Tibial artery (tissue), 4 donors: Measurements from ENCODE around the gene SCUBE1.

ENCODE experiments used
- DNase-seq, 2 donors: peaks; one replicate each; pipeline ENCODE4 v3.0.0-alpha.2; 2019
- H3K27ac ChIP-seq, 2 donors: fragments of 200-600 bp; sonication (generic) in 1 of 2; 1 replicate in 1 of 2; 2 replicates in 1 of 2; pipeline ENCODE4 v1.5.1; 2018 to 2019; ENCODE audit warnings: mild to moderate bottlenecking in 1 of 2
- H3K27me3 ChIP-seq, 2 donors: fragments of 200-600 bp; sonication (generic) in 1 of 2; one replicate each; pipeline versions ENCODE4 v1.5.1 to v1.6.0; 2016 to 2019
- H3K36me3 ChIP-seq, 3 donors: fragments of 200-600 bp; sonication (generic) in 2 of 3; one replicate each; pipeline ENCODE4 v1.5.1; 2016 to 2019; ENCODE audit warnings: mild to moderate bottlenecking in 2 of 3
- H3K4me1 ChIP-seq, 4 donors: fragments of 200-600 bp; sonication (generic) in 2 of 4; 1 replicate in 3 of 4; 2 replicates in 1 of 4; pipeline ENCODE4 v1.5.1; 2016 to 2019
- H3K4me3 ChIP-seq, 2 donors: fragments of 200-600 bp; sonication (generic) in 1 of 2; 1 replicate in 1 of 2; 2 replicates in 1 of 2; pipeline ENCODE4 v1.5.1; 2018 to 2019; ENCODE audit warnings: mild to moderate bottlenecking in 2 of 2
- H3K9me3 ChIP-seq, 3 donors: fragments of 200-600 bp; sonication (generic) in 1 of 3; one replicate each; pipeline ENCODE4 v1.5.1; 2016 to 2019
- intact Hi-C: fragments of 100-400 bp; cut with DNase I; formaldehyde crosslinking; loops from one replicate; pipeline ENCODE4 v1.15.0; 2023; ENCODE audit warnings: low total_unique reads
- TF ChIP-seq, protein P1 (sequence below), 2 experiments: fragments of 200-600 bp in 1 of 2; fragments of 450-650 bp in 1 of 2; IDR thresholded peaks; one replicate each; pipeline ENCODE4 v1.5.1; 2017 to 2019; ENCODE audit warnings: antibody characterized with exemption in 2 of 2, mild to moderate bottlenecking in 1 of 2, moderate library complexity in 1 of 2

SCUBE1 gene

DNA sequence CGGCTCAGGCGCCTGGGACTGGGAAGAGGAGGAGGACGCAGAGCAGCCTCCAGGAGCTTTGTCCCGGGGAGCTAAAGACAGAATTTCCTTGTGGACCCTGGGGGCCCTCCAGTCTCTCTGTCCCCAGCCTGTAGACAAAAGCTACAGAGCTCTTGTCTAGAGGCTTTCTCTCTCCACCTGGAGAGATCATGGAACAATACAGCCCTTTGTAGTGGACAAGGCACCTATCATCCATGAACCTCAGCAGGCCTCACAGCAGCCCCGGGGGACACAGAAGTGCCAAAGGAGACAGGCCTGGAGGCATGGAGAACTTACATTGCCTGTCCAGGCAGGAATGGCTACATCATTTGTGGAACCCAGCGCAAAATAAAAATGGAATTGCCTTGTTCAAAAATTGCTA lies 100.5 kb downstream of the SCUBE1 start:
- Histone ChIP-seq H3K4me3 (no peak overlapping the region), H3K36me3 (no peaks in the 10 kb centered on the region), H3K9me3 (no peaks in the 10 kb centered on the region), H3K4me1 (peaks cover 0 to 16% (median 6%) of the 10 kb centered on the region in 4 donors), H3K27me3 (peaks cover 0 to 18% of the 10 kb centered on the region in 2 donors), H3K27ac (no peak overlapping the region)
- intact Hi-C loops, result no loop called here
- TF ChIP-seq, protein P1, sequence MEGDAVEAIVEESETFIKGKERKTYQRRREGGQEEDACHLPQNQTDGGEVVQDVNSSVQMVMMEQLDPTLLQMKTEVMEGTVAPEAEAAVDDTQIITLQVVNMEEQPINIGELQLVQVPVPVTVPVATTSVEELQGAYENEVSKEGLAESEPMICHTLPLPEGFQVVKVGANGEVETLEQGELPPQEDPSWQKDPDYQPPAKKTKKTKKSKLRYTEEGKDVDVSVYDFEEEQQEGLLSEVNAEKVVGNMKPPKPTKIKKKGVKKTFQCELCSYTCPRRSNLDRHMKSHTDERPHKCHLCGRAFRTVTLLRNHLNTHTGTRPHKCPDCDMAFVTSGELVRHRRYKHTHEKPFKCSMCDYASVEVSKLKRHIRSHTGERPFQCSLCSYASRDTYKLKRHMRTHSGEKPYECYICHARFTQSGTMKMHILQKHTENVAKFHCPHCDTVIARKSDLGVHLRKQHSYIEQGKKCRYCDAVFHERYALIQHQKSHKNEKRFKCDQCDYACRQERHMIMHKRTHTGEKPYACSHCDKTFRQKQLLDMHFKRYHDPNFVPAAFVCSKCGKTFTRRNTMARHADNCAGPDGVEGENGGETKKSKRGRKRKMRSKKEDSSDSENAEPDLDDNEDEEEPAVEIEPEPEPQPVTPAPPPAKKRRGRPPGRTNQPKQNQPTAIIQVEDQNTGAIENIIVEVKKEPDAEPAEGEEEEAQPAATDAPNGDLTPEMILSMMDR (IDR thresholded peaks at IDR 0.05), result no peak
- DNase-seq, result no peak

DNA sequence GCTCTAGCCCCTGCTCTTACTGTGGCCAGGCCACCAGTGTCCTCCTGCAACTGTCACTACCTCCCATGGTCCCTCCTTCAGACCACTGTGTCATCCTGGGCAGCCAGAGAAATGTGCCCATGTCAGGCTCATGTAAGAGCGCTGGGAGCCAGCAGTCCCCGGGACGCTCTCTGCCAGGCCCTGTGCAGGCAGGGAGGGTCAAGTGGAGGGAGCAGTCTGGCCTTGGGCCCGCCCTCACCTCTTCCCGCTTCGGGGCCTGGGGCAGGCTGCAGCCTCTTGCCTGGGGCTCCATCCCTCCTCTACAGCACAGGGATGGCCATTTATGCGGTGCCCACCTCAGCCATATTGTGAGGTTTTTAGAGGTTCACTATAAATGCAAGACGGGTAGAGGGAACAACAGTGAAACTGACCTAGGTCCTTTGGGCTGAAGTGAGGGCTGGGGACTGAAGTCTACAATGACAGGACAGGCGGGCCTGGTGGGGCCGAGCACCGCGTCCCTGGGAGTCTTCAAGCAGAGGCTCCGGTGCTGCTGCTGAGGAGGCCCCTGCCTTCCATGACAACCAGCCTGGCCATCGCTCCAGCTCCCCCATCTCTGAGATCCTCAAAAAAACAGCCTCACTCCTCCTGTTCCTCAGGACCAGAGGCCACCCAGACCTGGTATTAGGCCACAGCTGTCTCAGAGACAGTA lies 101.3 kb downstream of the SCUBE1 start:
- DNase-seq, result no peak
- H3K27ac ChIP-seq, result no peak overlapping the region

GRCh38 chr22:43241138-43241597 lies 102.0 kb downstream of the SCUBE1 start:
- TF ChIP-seq, protein P1 (IDR thresholded peaks at IDR 0.05), result no peak
- H3K36me3 ChIP-seq, result no peaks in the 10 kb centered on the region
- H3K4me3 ChIP-seq, result no peak overlapping the region
- H3K9me3 ChIP-seq, result no peaks in the 10 kb centered on the region
- no peak for DNase-seq
- H3K27ac ChIP-seq, result no peak overlapping the region
- peaks cover 0 to 19% of the 10 kb centered on the region in 2 donors for H3K27me3 ChIP-seq
- peaks cover 0 to 26% (median 16%) of the 10 kb centered on the region in 4 donors for H3K4me1 ChIP-seq
- intact Hi-C loops, result no loop called here

More for the DNA sequence above, 101.3 kb downstream of the SCUBE1 start:
- H3K36me3 ChIP-seq, result no peaks in the 10 kb centered on the region
- H3K9me3 ChIP-seq, result no peaks in the 10 kb centered on the region
- peaks cover 0 to 18% of the 10 kb centered on the region in 2 donors for H3K27me3 ChIP-seq
- intact Hi-C loops, result no loop called here
- H3K4me1 ChIP-seq, result peaks cover 0 to 24% (median 12%) of the 10 kb centered on the region in 4 donors
- H3K4me3 ChIP-seq, result no peak overlapping the region
- TF ChIP-seq, protein P1 (IDR thresholded peaks at IDR 0.05), result no peak

DNA sequence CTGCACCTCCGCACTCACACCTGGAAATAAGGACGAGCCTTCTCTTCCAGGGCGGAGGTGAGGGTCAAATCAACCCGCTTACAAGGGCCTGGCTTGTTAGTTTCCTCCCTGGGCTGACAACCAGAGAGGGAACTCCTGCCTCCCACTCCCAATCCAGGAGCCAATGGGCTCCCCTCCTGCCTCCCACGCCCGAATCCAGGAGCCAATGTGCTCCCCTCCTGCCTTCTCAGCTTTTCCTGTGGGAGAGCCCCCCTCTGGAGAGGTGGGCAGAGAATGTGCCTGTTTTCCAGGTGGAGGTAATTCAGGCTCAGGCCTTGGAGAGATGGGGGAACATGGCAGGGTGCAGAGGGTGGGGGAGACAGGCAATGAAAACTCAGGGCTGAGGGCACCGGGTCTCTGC lies 102.6 kb downstream of the SCUBE1 start:
- DNase-seq, result no peak
- no peak overlapping the region for H3K4me3 ChIP-seq
- no peaks in the 10 kb centered on the region for H3K36me3 ChIP-seq
- H3K9me3 ChIP-seq, result no peaks in the 10 kb centered on the region
- H3K27me3 ChIP-seq, result peaks cover 0 to 22% of the 10 kb centered on the region in 2 donors
- H3K4me1 ChIP-seq, result peaks cover 0 to 26% (median 16%) of the 10 kb centered on the region in 4 donors
- TF ChIP-seq, protein P1 (IDR thresholded peaks at IDR 0.05), result no peak
- H3K27ac ChIP-seq, result no peak overlapping the region
- intact Hi-C loops, result no loop called here

DNA sequence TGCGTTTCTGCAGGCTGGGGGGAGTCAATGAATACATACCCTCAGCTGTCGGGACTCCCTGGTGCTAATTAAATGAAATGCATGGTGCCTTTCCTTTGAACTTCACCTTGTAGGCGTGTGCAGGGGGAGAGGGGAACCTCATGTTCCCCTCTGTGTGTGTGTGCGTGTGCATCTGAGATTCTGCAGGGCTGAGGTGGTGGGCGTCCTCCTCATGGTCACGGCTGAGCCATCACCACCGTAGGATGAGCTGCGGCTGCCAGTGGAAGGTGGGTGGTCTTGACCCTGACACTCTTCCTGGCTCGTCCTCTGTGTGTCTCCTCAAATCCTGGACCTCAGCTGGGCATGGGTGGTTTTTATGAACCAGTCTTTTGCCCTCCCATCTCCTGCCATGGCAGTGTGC lies 103.2 kb downstream of the SCUBE1 start:
- no peak for DNase-seq
- Histone ChIP-seq H3K4me1 (peaks cover 0 to 26% (median 16%) of the 10 kb centered on the region in 4 donors), H3K27ac (no peak overlapping the region), H3K4me3 (no peak overlapping the region), H3K27me3 (peaks cover 0 to 29% of the 10 kb centered on the region in 2 donors), H3K36me3 (no peaks in the 10 kb centered on the region), H3K9me3 (no peaks in the 10 kb centered on the region)
- intact Hi-C loops, result no loop called here
- TF ChIP-seq, protein P1 (IDR thresholded peaks at IDR 0.05), result no peak
